ENCODE data around the gene FAM118A.
A peak's percentile ranks its signal among the peaks of the same experiment; 100 is the strongest.
"Not testable (repeated sequence)": the region's sequence is repeated elsewhere in the genome, so short reads cannot be mapped to it uniquely, and the experiment has no call there.

FAM118A gene

GRCh38 chr22:45294030-45294429 lies 15.7 kb upstream of the FAM118A start:
- no peak overlapping the region for H3K9ac ChIP-seq (ENCODE audit: low read length)
- no peak overlapping the region for H2AFZ ChIP-seq (ENCODE audit: low read length)
- no peaks in the 10 kb centered on the region for H3K79me2 ChIP-seq (ENCODE audit: insufficient read depth, low read length)
- H3K27me3 ChIP-seq (ENCODE audit: insufficient read depth, low read length) = peaks cover 18% of the 10 kb centered on the region; the same call in 1 of the 2 replicates
- no peak overlapping the region for H3K4me3 ChIP-seq (ENCODE audit: low read depth, low read length, poor library complexity, severe bottlenecking)
- H3F3A ChIP-seq (ENCODE audit: insufficient read depth, low read length) = no peaks in the 10 kb centered on the region
- H3K27ac ChIP-seq (ENCODE audit: low read depth, low read length, poor library complexity, severe bottlenecking) = no peak overlapping the region
- H3K9me3 ChIP-seq (ENCODE audit: low read length) = no peaks in the 10 kb centered on the region
- TF ChIP-seq CTCF (IDR thresholded peaks at IDR 0.05; ENCODE audit: low read length) (no peak), EZH2 (IDR thresholded peaks at IDR 0.05; ENCODE audit: borderline replicate concordance, low read length) (no peak)
- no peaks in the 10 kb centered on the region for H3K36me3 ChIP-seq (ENCODE audit: insufficient read depth, low read length)
- peaks cover 3% of the 10 kb centered on the region for H3K4me1 ChIP-seq (ENCODE audit: insufficient read depth, low read length, severe bottlenecking)
- H3K4me2 ChIP-seq (ENCODE audit: low read length) = no peak overlapping the region
- no peaks in the 10 kb centered on the region for H4K20me1 ChIP-seq (ENCODE audit: insufficient read depth, low read length)
- H3K9me2 ChIP-seq (ENCODE audit: low read depth, low read length) = no peaks in the 10 kb centered on the region

GRCh38 chr22:45295004-45295403 lies 14.7 kb upstream of the FAM118A start:
- H4K20me1 ChIP-seq (ENCODE audit: insufficient read depth, low read length); H3K9me3 ChIP-seq (ENCODE audit: low read length); H3K9ac ChIP-seq (ENCODE audit: low read length); H3F3A ChIP-seq (ENCODE audit: insufficient read depth, low read length); H3K27ac ChIP-seq (ENCODE audit: low read depth, low read length, poor library complexity, severe bottlenecking); H3K4me1 ChIP-seq (ENCODE audit: insufficient read depth, low read length, severe bottlenecking); H3K36me3 ChIP-seq (ENCODE audit: insufficient read depth, low read length); H2AFZ ChIP-seq (ENCODE audit: low read length); H3K4me2 ChIP-seq (ENCODE audit: low read length); H3K79me2 ChIP-seq (ENCODE audit: insufficient read depth, low read length); H3K9me2 ChIP-seq (ENCODE audit: low read depth, low read length); H3K4me3 ChIP-seq (ENCODE audit: low read depth, low read length, poor library complexity, severe bottlenecking): not testable (repeated sequence)
- peaks cover 25% of the 10 kb centered on the region; the same call in 1 of the 2 replicates for H3K27me3 ChIP-seq (ENCODE audit: insufficient read depth, low read length)

- H3K9ac ChIP-seq (ENCODE audit: low read length) = no peak overlapping the region
- no peak overlapping the region for H3K27ac ChIP-seq (ENCODE audit: low read depth, low read length, poor library complexity, severe bottlenecking)
- no peaks in the 10 kb centered on the region for H3K9me3 ChIP-seq (ENCODE audit: low read length)
- H3K4me2 ChIP-seq (ENCODE audit: low read length) = no peak overlapping the region
- no peaks in the 10 kb centered on the region for H3F3A ChIP-seq (ENCODE audit: insufficient read depth, low read length)
- peaks cover 25% of the 10 kb centered on the region; the same call in 1 of the 2 replicates for H3K27me3 ChIP-seq (ENCODE audit: insufficient read depth, low read length)
- H3K4me1 ChIP-seq (ENCODE audit: insufficient read depth, low read length, severe bottlenecking) = peaks cover 3% of the 10 kb centered on the region
- H3K79me2 ChIP-seq (ENCODE audit: insufficient read depth, low read length) = no peaks in the 10 kb centered on the region
- TF ChIP-seq CTCF (IDR thresholded peaks at IDR 0.05; ENCODE audit: low read length) (no peak), EZH2 (IDR thresholded peaks at IDR 0.05; ENCODE audit: borderline replicate concordance, low read length) (no peak)
- no peaks in the 10 kb centered on the region for H3K9me2 ChIP-seq (ENCODE audit: low read depth, low read length)
- H3K36me3 ChIP-seq (ENCODE audit: insufficient read depth, low read length) = no peaks in the 10 kb centered on the region
- H2AFZ ChIP-seq (ENCODE audit: low read length) = no peak overlapping the region
- no peak overlapping the region for H3K4me3 ChIP-seq (ENCODE audit: low read depth, low read length, poor library complexity, severe bottlenecking)
- no peaks in the 10 kb centered on the region for H4K20me1 ChIP-seq (ENCODE audit: insufficient read depth, low read length)
Measured at GRCh38 chr22:45295492-45295891, 14.2 kb upstream of the FAM118A start.

- Histone ChIP-seq H3K9me3 (ENCODE audit: low read length) (no peaks in the 10 kb centered on the region), H3K4me2 (ENCODE audit: low read length) (peak overlapping the region; percentile 25; the same call in 1 of the 2 replicates), H3K9ac (ENCODE audit: low read length) (no peak overlapping the region), H3K4me3 (ENCODE audit: low read depth, low read length, poor library complexity, severe bottlenecking) (no peak overlapping the region), H3K9me2 (ENCODE audit: low read depth, low read length) (no peaks in the 10 kb centered on the region), H3K79me2 (ENCODE audit: insufficient read depth, low read length) (no peaks in the 10 kb centered on the region), H3K27ac (ENCODE audit: low read depth, low read length, poor library complexity, severe bottlenecking) (no peak overlapping the region), H3F3A (ENCODE audit: insufficient read depth, low read length) (no peaks in the 10 kb centered on the region), H3K4me1 (ENCODE audit: insufficient read depth, low read length, severe bottlenecking) (peaks cover 3% of the 10 kb centered on the region), H3K36me3 (ENCODE audit: insufficient read depth, low read length) (no peaks in the 10 kb centered on the region), H4K20me1 (ENCODE audit: insufficient read depth, low read length) (no peaks in the 10 kb centered on the region), H2AFZ (ENCODE audit: low read length) (no peak overlapping the region), H3K27me3 (ENCODE audit: insufficient read depth, low read length) (peaks cover 19% of the 10 kb centered on the region; the same call in 1 of the 2 replicates)
- TF ChIP-seq EZH2 (IDR thresholded peaks at IDR 0.05; ENCODE audit: borderline replicate concordance, low read length) (no peak), CTCF (IDR thresholded peaks at IDR 0.05; ENCODE audit: low read length) (no peak)
Measured at GRCh38 chr22:45296628-45297297, 13.0 kb upstream of the FAM118A start.
